ENCODE data around the gene FBXL16. TPM values are rescaled to one million over a fixed set of nuclear protein-coding genes. Genes with fewer than 3 reads are reported as not detected.

The FBXL16 gene
- total RNA-seq, 4 donors from 2014 or later, result 2.2 to 8.4 (median 3.7) TPM

DNA sequence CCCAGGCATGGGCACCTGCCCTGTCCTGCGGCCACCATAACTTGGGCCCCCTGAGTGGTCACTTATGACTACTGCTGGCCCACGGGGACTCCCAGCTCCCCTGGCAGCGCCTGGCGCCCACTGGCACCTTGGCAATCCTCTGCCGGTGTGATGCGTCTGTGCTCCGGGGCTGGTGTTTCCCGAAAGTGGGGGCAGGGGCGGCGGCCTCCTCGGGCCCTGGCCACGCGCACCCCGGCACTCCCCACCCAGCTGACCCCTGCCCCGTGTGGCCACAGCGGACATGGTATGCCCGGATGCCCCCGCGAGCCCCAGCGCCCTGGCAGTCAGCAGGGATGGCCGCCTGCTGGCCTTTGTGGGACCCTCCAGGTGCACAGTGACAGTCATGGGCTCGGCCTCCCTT lies 48.1 kb downstream of the FBXL16 start:
- Histone ChIP-seq H3K27me3 (no peaks in the 10 kb centered on the region), H3K36me3 (peaks cover 0 to 69% (median 5%) of the 10 kb centered on the region in 3 donors), H3K4me3 (no peak overlapping the region), H3K4me1 (peaks cover 10 to 18% (median 13%) of the 10 kb centered on the region in 3 donors), H3K27ac (no peak overlapping the region), H3K9me3 (no peaks in the 10 kb centered on the region)
- WGBS, 2 donors, result 86% methylated on average over 11 of the region's 22 CpGs; no CpG with 5 or more reads in 1 of the 2 donors
- intact Hi-C loops (cut with DNase I), result no loop called here
- DNase-seq, result no peak
- TF ChIP-seq, protein P1, sequence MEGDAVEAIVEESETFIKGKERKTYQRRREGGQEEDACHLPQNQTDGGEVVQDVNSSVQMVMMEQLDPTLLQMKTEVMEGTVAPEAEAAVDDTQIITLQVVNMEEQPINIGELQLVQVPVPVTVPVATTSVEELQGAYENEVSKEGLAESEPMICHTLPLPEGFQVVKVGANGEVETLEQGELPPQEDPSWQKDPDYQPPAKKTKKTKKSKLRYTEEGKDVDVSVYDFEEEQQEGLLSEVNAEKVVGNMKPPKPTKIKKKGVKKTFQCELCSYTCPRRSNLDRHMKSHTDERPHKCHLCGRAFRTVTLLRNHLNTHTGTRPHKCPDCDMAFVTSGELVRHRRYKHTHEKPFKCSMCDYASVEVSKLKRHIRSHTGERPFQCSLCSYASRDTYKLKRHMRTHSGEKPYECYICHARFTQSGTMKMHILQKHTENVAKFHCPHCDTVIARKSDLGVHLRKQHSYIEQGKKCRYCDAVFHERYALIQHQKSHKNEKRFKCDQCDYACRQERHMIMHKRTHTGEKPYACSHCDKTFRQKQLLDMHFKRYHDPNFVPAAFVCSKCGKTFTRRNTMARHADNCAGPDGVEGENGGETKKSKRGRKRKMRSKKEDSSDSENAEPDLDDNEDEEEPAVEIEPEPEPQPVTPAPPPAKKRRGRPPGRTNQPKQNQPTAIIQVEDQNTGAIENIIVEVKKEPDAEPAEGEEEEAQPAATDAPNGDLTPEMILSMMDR (IDR thresholded peaks at IDR 0.05), result no peak
- no peak for TF ChIP-seq POLR2A (IDR thresholded peaks at IDR 0.05)

DNA sequence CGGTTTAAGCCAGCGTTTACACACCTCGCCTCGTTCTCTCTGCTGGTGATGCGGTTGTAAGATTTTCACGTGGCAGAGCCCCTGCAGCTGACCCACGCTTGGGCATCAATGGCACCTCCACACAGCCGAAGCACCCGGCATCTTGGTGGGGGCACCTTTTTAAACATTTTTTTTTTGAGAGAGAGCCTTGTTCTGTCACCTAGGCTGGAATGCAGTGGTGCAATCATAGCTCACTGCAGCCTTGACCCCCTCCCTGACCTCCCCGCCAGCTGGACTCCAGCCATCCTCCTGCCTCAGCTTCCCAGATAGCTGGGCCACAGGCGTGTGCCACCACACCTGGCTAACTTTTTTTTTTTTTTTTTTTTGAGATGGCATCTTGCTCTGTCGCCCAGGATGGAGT lies 51.6 kb downstream of the FBXL16 start:
- TF ChIP-seq, protein P1 (IDR thresholded peaks at IDR 0.05), result no peak
- no peak for TF ChIP-seq POLR2A (IDR thresholded peaks at IDR 0.05)
- H3K27me3 ChIP-seq, result no peaks in the 10 kb centered on the region
- H3K36me3 ChIP-seq, result peaks cover 0 to 70% (median 5%) of the 10 kb centered on the region in 3 donors
- intact Hi-C loops (cut with DNase I), result no loop called here
- no peak overlapping the region for H3K4me3 ChIP-seq
- 89 to 95% methylated on average over 10 to 12 of the region's 12 CpGs for WGBS, 2 donors
- DNase-seq, result no peak
- peaks cover 10 to 20% (median 13%) of the 10 kb centered on the region in 3 donors for H3K4me1 ChIP-seq
- no peaks in the 10 kb centered on the region for H3K9me3 ChIP-seq
- H3K27ac ChIP-seq, result no peak overlapping the region

DNA sequence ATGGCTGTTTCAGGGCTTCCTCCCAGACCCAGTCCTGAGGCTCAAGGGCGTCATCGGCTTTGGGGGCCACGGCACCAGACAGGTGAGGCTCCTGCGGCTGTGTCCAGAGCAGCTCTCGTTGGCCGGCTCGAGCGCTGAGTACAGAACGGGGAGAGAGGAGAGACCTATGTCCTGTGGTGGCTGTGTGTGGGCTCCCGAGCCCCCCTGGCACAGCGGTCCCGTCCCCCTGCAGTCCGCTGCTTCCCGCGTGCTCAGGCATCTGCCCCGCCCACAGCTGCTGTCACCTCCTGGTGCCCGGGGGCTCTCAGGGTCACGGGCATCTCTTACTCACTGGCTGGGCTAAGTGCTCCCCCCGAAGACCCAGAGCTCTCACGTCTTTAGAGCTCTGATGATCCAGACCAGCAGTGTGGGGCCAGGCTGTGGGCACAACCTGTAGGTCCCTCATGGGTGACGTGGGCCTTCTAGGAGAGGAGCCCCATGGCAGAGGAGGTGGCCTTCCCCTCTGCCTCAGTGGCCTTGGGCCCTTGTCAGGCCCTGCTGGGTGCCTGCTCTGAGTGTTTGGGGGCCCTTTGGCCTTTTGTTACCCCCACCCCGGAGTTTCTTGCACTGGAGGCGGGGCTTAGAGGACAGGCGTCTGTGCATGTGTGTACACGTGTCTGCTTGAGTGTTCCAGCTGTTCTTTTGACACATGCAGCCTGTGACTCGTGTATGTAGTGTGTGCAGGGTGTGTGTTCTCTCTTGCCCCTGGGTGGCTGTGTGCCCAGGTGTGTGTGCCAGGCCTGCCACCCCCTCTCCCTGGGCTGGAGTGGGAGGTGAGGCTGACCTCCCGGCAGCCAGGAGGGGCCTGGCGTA lies 52.9 kb downstream of the FBXL16 start:
- Histone ChIP-seq H3K27ac (no peak overlapping the region), H3K36me3 (peaks cover 0 to 57% (median 5%) of the 10 kb centered on the region in 3 donors), H3K27me3 (no peaks in the 10 kb centered on the region), H3K9me3 (no peaks in the 10 kb centered on the region), H3K4me3 (no peak overlapping the region), H3K4me1 (peaks cover 18 to 33% (median 22%) of the 10 kb centered on the region in 3 donors)
- no peak for DNase-seq
- WGBS, 2 donors, result 31 to 80% methylated on average over 2 to 5 of the region's 28 CpGs
- intact Hi-C loops (cut with DNase I), result no loop called here
- no peak for TF ChIP-seq POLR2A (IDR thresholded peaks at IDR 0.05)
- TF ChIP-seq, protein P1 (IDR thresholded peaks at IDR 0.05), result no peak

DNA sequence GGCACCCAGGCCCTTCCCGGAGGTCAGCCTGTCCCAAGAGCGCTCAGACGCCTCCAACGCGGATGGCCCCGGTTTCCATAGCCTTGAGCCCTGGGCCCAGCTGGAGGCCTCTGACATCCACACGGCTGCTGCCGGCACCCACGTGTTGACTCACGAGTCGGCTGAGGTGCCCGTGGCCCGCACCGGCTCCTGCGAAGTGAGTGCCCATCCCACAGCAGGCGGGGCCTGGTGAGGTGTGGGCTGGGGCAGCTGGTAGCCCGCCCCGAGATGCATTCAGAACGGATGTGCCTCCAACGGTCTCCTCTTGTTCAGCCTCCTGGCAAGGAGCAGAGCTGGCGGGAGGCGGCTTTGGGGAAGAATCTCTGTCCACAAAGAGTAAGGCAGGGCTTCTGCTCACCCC lies 53.8 kb downstream of the FBXL16 start:
- 40% methylated on average over 1 of the region's 22 CpGs; no CpG with 5 or more reads in 1 of the 2 donors for WGBS, 2 donors
- DNase-seq, result no peak
- H3K27ac ChIP-seq, result no peak overlapping the region
- H3K9me3 ChIP-seq, result no peaks in the 10 kb centered on the region
- TF ChIP-seq, protein P1 (IDR thresholded peaks at IDR 0.05), result no peak
- no peak for TF ChIP-seq POLR2A (IDR thresholded peaks at IDR 0.05)
- no peaks in the 10 kb centered on the region for H3K27me3 ChIP-seq
- intact Hi-C loops (cut with DNase I), result no loop called here
- no peak overlapping the region for H3K4me3 ChIP-seq
- H3K4me1 ChIP-seq, result peaks cover 22 to 41% (median 30%) of the 10 kb centered on the region in 3 donors
- H3K36me3 ChIP-seq, result peaks cover 0 to 48% (median 5%) of the 10 kb centered on the region in 3 donors

DNA sequence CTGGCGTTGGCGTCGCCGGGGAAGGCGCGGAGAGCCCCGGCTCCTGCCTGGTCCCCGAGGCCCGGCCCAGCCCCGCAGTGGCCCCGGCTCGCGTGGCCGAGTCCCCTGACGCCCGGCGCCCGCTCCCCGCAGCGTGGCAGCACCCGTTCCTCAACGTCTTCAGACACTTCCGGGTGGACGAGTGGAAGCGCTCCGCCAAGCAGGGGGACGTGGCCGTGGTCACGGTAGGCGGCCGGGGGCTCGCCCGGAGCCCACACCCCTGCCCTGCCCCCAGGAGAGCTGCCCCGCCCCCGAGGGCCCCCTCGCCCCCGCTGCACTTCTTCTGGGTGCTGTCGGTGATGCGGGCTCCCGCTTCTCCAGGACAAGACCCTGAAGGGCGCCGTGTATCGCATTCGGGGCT lies 56.0 kb downstream of the FBXL16 start:
- no peak for DNase-seq
- Histone ChIP-seq H3K27me3 (no peaks in the 10 kb centered on the region), H3K27ac (peak overlapping the region in 3 of 4 donors; percentile 86 to 91 (median 87)), H3K4me1 (peaks cover 32 to 64% (median 33%) of the 10 kb centered on the region in 3 donors), H3K4me3 (peak overlapping the region; percentile 60 to 92 (median 72)), H3K36me3 (peaks cover 0 to 26% (median 0%) of the 10 kb centered on the region in 3 donors), H3K9me3 (no peaks in the 10 kb centered on the region)
- no CpG with 5 or more reads among the region's 44 CpGs for WGBS, 2 donors
- TF ChIP-seq, protein P1 (IDR thresholded peaks at IDR 0.05), result no peak
- TF ChIP-seq POLR2A (IDR thresholded peaks at IDR 0.05), result no peak
- intact Hi-C loops (cut with DNase I), result no loop called here

Data from esophagus squamous epithelium (tissue), 5 donors.